Duodenal mucosa (tissue), 2 donors: ENCODE results near the gene ATG2A.
"Not testable (repeated sequence)": the region's sequence is repeated elsewhere in the genome, so short reads cannot be mapped to it uniquely, and the experiment has no call there.

Experiments used
- H3K27ac ChIP-seq: one replicate; pipeline ENCODE4 v1.7.0; 2013; ENCODE audit warnings: low read depth, low read length
- H3K27me3 ChIP-seq, 2 donors: one replicate each; pipeline ENCODE4 v1.7.0; 2013; ENCODE audit warnings: low read length in 2 of 2, control low read depth in 1 of 2; ENCODE audit not compliant: insufficient read depth in 2 of 2, control insufficient read depth in 1 of 2
- H3K36me3 ChIP-seq, 2 donors: one replicate each; pipeline ENCODE4 v1.7.0; 2013; ENCODE audit warnings: low read length in 2 of 2, control low read depth in 1 of 2; ENCODE audit not compliant: insufficient read depth in 2 of 2, control insufficient read depth in 1 of 2
- H3K4me1 ChIP-seq, 2 donors: one replicate each; pipeline ENCODE4 v1.7.0; 2013; ENCODE audit warnings: low read length in 2 of 2, control low read depth in 1 of 2; ENCODE audit not compliant: insufficient read depth in 2 of 2, control insufficient read depth in 1 of 2
- H3K4me3 ChIP-seq, 2 donors: one replicate each; pipeline ENCODE4 v1.7.0; 2013; ENCODE audit warnings: low read length in 2 of 2, low read depth in 1 of 2
- H3K9ac ChIP-seq, 2 donors: one replicate each; pipeline ENCODE4 v1.7.0; 2013; ENCODE audit warnings: low read length in 2 of 2, low read depth in 1 of 2
- H3K9me3 ChIP-seq, 2 donors: one replicate each; pipeline ENCODE4 v1.7.0; 2013; ENCODE audit warnings: low read length in 2 of 2, control low read depth in 1 of 2; ENCODE audit not compliant: control insufficient read depth in 1 of 2

Gene ATG2A

DNA sequence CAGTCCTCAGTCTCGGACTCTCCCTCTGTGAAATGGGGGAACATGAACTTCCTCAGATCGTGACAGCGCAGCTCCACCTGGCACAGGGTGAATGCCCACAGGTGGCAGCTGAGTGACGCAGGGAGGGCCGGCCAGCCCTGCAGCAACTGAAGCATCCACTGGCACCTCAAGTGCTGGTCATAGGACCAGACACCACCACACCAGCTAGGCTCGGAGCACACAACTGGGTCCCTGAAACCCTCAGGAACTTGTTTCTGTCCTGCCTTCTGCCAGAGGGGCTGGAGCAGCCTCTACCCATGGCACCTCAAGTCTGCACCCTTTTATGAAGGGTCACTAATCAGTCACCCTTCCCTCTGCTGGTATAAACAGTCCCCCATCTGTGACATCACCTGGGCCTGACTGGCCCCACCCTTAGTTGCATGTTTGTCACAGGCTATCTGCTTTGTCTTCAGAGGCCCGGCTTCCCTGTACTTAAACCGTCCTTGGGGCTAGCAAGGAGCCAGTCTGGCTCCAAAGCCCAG is 65.1 kb downstream of the ATG2A start:
- peaks cover 79 to 87% of the 10 kb centered on the region in 2 donors for H3K4me1 ChIP-seq
- H3K9ac ChIP-seq = peak overlapping the region; percentile 8 to 15
- H3K27ac ChIP-seq = peak overlapping the region; percentile 10

DNA sequence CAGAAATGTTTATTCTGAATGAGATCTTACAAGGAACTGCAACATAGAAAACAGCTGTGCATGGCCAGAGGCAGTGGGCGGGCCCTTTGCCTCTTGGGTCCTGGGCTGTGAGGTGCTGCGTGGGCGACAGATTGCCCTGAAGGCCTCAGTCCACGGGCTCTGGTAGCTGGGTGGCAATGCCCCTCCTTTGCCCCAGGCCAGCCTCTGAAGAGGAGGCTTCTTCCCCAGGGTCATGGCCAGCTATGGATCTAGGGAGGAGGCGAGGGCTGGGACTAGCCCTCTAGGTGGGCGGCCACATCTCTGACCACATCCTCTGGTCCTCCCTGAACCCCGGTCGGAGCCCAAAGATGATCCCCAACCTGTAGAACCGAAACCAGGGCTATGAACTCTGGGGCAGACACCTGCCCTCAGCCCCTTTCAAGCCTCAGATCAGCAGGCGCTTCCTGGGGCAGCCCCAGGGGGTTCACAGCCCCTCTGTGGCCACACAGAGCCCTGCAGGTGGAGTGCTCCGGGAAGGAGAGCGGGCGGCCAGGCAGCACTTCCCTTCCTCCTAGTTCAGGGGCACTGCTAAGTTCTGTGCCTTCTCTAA is 65.9 kb downstream of the ATG2A start:
- H3K9ac ChIP-seq = no peak overlapping the region

More for the DNA sequence above, 65.1 kb downstream of the ATG2A start:
- Histone ChIP-seq H3K9me3 (no peaks in the 10 kb centered on the region), H3K4me3 (peak overlapping the region in 1 of 2 donors; percentile 9), H3K27me3 (no peaks in the 10 kb centered on the region), H3K36me3 (peaks cover 20 to 25% of the 10 kb centered on the region in 2 donors)

GRCh38 chr11:64849598-64850356 is 67.2 kb downstream of the ATG2A start:
- Histone ChIP-seq H3K4me1 (peaks cover 66% of the 10 kb centered on the region in 2 donors), H3K4me3 (no peak overlapping the region), H3K36me3 (peaks cover 14 to 20% of the 10 kb centered on the region in 2 donors), H3K9me3 (no peaks in the 10 kb centered on the region), H3K27me3 (no peaks in the 10 kb centered on the region), H3K27ac (no peak overlapping the region), H3K9ac (no peak overlapping the region)

More for the DNA sequence above, 65.9 kb downstream of the ATG2A start:
- Histone ChIP-seq H3K4me3 (no peak overlapping the region), H3K9me3 (no peaks in the 10 kb centered on the region), H3K36me3 (peaks cover 17 to 20% of the 10 kb centered on the region in 2 donors), H3K27me3 (no peaks in the 10 kb centered on the region), H3K27ac (peak overlapping the region; percentile 36), H3K4me1 (peaks cover 73 to 79% of the 10 kb centered on the region in 2 donors)

DNA sequence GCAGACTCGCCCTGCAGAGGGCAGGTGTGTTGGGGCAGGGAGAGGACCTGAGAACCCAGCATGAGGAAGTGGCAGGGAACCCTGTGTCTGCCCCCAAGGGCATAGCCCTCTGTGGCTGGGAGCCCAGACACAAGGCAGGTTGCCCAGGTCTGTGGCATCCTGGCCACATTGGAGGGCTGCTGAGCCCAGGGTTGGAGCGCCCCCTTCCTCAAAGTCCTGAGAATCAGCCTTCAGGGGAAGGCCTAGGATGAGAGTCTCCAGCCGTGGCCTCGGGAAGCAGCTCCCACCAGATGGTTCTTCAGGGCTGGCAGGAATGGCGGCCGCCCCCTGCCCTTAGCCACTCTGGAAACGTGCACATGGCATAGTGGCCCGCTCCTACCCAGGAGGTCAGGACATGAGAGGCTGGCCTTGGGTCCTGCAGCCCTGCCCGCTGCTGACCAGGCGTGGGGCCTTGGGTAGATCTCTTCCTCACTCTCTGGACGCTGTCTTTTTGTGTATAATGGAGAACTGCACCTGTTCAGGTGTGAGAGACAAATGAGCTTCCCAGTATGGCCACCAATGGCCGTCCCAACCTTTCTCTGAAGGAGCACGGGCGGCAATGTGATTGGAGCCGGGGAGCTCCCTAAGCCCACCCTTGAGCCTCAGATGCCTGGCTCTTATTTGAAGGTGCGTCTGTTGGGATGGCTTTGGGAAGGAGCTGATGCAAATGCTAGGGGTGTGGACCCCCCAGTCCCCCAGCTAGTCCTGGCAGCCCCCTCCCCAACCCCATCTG is 68.0 kb downstream of the ATG2A start:
- Histone ChIP-seq H3K4me1 (peaks cover 58 to 60% of the 10 kb centered on the region in 2 donors), H3K27me3 (no peaks in the 10 kb centered on the region), H3K27ac (peak overlapping the region; percentile 55), H3K36me3 (peaks cover 6 to 13% of the 10 kb centered on the region in 2 donors), H3K9me3 (no peaks in the 10 kb centered on the region), H3K9ac (peak overlapping the region in 1 of 2 donors; percentile 20), H3K4me3 (no peak overlapping the region)

- Histone ChIP-seq H3K4me3 (peak overlapping the region in 1 of 2 donors; percentile 23), H3K27ac (peak overlapping the region; percentile 17), H3K9ac (peak overlapping the region in 1 of 2 donors; percentile 20), H3K4me1 (peaks cover 51 to 59% of the 10 kb centered on the region in 2 donors), H3K27me3 (no peaks in the 10 kb centered on the region), H3K9me3 (no peaks in the 10 kb centered on the region), H3K36me3 (peaks cover 5 to 12% of the 10 kb centered on the region in 2 donors)
These were observed 68.7 kb downstream of the ATG2A start for GRCh38 chr11:64848214-64848825.

DNA sequence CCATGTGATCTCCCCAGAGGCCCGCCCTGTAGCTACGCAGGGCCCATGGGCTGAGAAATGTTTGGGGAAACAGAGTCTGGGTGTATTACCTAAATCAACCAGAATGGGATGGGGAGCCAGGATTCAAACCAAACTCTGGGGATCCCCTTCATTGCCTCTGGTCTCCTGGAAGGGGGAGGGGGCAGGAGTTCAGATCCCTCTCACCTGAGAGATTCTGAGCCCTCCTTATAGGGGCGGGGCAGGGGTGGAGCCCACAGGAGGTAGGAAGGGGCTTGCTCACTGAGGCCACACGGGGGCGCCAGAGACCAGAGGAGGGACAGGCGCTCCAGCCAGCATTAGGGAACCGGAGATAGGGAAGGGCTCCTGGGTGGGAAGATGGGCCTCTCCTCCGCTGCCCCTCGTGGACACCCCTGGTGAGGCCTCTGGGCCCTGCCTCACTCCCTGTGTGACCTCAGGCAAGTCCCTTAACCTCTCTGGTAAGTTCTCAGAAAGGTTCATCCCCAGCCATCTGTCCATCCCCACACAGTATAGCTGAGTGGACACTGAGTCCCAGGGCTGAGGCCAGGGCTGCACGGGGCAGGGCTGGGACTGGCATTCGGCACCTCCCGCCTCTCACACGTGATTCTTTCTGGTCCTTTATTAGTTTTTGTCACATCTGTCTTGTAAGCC is 69.9 kb downstream of the ATG2A start:
- Histone ChIP-seq H3K36me3 (peaks cover 3 to 4% of the 10 kb centered on the region in 2 donors), H3K9me3 (no peaks in the 10 kb centered on the region), H3K4me1 (peaks cover 39 to 61% of the 10 kb centered on the region in 2 donors), H3K27me3 (no peaks in the 10 kb centered on the region), H3K27ac (no peak overlapping the region), H3K9ac (peak overlapping the region in 1 of 2 donors; percentile 72), H3K4me3 (peak overlapping the region in 1 of 2 donors; percentile 31)

DNA sequence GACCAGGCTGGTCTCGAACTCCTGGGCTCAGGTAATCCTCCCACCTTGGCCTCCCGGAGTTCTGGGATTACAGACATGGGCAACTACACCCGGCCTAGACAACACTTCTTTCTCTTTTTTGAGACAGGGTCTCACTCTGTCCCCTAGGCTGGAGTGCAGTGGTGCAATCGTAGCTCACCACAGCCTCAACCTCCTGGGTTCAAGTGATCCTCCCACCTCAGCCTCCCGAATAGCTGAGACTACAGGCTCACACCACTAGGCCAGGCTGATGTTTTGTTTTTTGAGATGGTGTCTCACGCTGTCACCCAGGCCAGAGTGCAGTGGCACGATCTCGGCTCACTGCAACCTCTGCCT is 71.3 kb downstream of the ATG2A start:
- not testable (repeated sequence) for H3K9me3 ChIP-seq, H3K4me3 ChIP-seq, H3K27me3 ChIP-seq, H3K27ac ChIP-seq, H3K9ac ChIP-seq, H3K36me3 ChIP-seq
- H3K4me1 ChIP-seq = peaks cover 26 to 47% of the 10 kb centered on the region in 2 donors

DNA sequence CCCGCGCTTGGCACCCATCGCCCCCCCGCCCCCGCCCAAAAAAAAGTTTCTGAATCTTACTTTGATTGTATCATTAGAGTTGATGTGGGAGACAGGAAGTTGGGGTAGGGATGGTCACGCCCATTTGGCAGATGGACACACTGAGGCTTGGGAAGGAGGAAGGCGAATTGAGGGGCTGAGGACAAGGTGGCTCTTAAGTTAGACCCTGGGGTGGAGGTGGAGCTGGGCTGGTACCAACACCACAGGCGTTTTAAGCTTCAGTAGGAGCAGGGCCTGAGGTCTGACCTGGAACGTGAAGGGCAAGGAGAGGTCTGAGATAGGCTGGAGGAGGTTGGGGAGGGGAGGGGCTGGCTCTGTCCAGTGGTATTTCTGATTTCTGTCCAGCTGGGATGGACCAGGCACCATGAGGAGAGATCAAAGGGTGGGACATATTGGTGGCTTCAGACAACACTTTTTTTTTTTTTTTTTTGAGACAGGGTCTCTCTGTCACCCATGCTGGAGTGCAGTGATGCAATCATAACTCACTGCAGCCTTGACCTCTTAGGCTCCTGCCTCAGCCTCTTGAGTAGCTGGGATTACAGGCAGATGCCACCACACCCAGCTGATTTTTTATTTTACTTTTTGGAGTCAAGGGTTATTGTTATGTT is 71.8 kb downstream of the ATG2A start:
- Histone ChIP-seq H3K9me3 (no peaks in the 10 kb centered on the region), H3K4me1 (peaks cover 26 to 47% of the 10 kb centered on the region in 2 donors), H3K36me3 (peaks cover 0 to 5% of the 10 kb centered on the region in 2 donors), H3K9ac (peak overlapping the region in 1 of 2 donors; percentile 42), H3K4me3 (peak overlapping the region; percentile 57 to 66), H3K27ac (no peak overlapping the region), H3K27me3 (no peaks in the 10 kb centered on the region)
